ENCODE results near the gene MCM5. TPM values are rescaled to one million over a fixed set of nuclear protein-coding genes. Genes with fewer than 3 reads are reported as not detected.
"Not testable (repeated sequence)": the region's sequence is repeated elsewhere in the genome, so short reads cannot be mapped to it uniquely, and the experiment has no call there.

MCM5 gene
- total RNA-seq, 4 donors from 2014 or later: 19.8 to 25.3 (median 22.4) TPM

- Histone ChIP-seq H3K27ac (no peak overlapping the region), H3K4me1 (no peaks in the 10 kb centered on the region), H3K9me3 (no peaks in the 10 kb centered on the region), H3K4me3 (no peak overlapping the region), H3K36me3 (no peaks in the 10 kb centered on the region), H3K27me3 (no peaks in the 10 kb centered on the region)
- TF ChIP-seq POLR2A (IDR thresholded peaks at IDR 0.05) (no peak), CTCF (IDR thresholded peaks at IDR 0.05) (no peak), EP300 (IDR thresholded peaks at IDR 0.05) (no peak)
- DNase-seq (ENCODE audit: low spot score in 2 of 2): no peak
- WGBS, 2 donors: 93 to 96% methylated on average over 10 of the region's 10 CpGs
Observed at GRCh38 chr22:35456757-35457156, 56.8 kb downstream of the MCM5 start.

- 72 to 80% methylated on average over 9 of the region's 9 CpGs for WGBS, 2 donors
- no peak overlapping the region for H3K4me3 ChIP-seq
- no peak for DNase-seq (ENCODE audit: low spot score in 2 of 2)
- no peaks in the 10 kb centered on the region for H3K4me1 ChIP-seq
- H3K27me3 ChIP-seq: no peaks in the 10 kb centered on the region
- H3K36me3 ChIP-seq: no peaks in the 10 kb centered on the region
- no peak for TF ChIP-seq EP300 (IDR thresholded peaks at IDR 0.05)
- no peak for TF ChIP-seq POLR2A (IDR thresholded peaks at IDR 0.05)
- TF ChIP-seq CTCF (IDR thresholded peaks at IDR 0.05): no peak
- H3K27ac ChIP-seq: no peak overlapping the region
- H3K9me3 ChIP-seq: no peaks in the 10 kb centered on the region
Observed at GRCh38 chr22:35457729-35458546, 58.0 kb downstream of the MCM5 start.

DNA sequence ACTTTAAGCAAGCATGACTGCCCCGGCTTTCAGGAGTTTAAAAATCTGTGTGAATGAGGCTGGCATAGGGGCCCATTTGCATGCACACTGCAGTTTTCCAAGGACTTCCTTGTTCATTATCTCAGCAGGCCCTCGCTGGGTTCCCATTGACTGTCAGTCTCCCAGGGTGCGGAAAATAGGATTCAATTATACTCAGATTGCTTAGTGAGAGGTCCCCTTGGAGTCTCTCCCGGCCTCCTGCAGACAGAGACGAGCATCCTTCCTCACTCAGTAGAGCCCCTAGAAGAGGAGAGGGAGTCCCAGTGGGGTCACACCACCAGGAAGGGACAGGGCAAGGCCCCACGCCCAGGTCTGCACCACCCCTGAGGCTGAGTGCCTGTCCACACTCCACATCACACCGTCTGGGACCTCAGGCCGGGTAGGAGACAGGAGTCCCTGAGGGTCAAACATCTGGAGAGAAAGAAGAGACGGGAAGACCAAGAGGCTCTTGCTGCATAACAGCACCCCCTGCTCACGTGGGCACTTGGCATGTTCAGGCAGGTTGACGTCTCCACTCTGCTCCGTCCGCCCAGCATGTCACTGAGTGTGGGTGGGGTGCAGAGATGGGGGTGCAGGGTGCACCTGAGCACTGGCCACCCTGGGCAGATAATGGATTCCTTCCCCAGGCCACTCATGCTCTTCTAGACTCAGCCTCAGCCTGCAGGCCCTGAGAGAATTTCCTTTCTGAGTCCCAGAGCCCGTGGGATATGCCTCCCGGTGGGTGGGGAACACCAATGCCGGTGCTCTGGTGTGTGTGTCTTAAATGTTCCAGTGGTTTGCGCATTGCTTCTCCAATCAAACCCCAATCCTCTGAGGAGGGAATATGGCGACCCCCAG lies 58.8 kb downstream of the MCM5 start:
- H3K9me3 ChIP-seq: no peaks in the 10 kb centered on the region
- DNase-seq (ENCODE audit: low spot score in 2 of 2): no peak
- TF ChIP-seq CTCF (IDR thresholded peaks at IDR 0.05) (no peak), EP300 (IDR thresholded peaks at IDR 0.05) (no peak), POLR2A (IDR thresholded peaks at IDR 0.05) (no peak)
- no peaks in the 10 kb centered on the region for H3K4me1 ChIP-seq
- 72 to 78% methylated on average over 18 of the region's 18 CpGs for WGBS, 2 donors
- no peak overlapping the region for H3K27ac ChIP-seq
- peaks cover 0 to 5% (median 0%) of the 10 kb centered on the region in 3 donors for H3K36me3 ChIP-seq
- no peaks in the 10 kb centered on the region for H3K27me3 ChIP-seq
- no peak overlapping the region for H3K4me3 ChIP-seq

- H3K4me3 ChIP-seq: no peak overlapping the region
- no peak for TF ChIP-seq EP300 (IDR thresholded peaks at IDR 0.05)
- TF ChIP-seq CTCF (IDR thresholded peaks at IDR 0.05): no peak
- TF ChIP-seq POLR2A (IDR thresholded peaks at IDR 0.05): no peak
- H3K4me1 ChIP-seq: no peaks in the 10 kb centered on the region
- no peaks in the 10 kb centered on the region for H3K27me3 ChIP-seq
- no peaks in the 10 kb centered on the region for H3K9me3 ChIP-seq
- DNase-seq (ENCODE audit: low spot score in 2 of 2): no peak
- 88 to 91% methylated on average over 14 of the region's 14 CpGs for WGBS, 2 donors
- H3K27ac ChIP-seq: no peak overlapping the region
- H3K36me3 ChIP-seq: peaks cover 0 to 7% (median 0%) of the 10 kb centered on the region in 3 donors
Observed at GRCh38 chr22:35459423-35459894, 59.5 kb downstream of the MCM5 start.

DNA sequence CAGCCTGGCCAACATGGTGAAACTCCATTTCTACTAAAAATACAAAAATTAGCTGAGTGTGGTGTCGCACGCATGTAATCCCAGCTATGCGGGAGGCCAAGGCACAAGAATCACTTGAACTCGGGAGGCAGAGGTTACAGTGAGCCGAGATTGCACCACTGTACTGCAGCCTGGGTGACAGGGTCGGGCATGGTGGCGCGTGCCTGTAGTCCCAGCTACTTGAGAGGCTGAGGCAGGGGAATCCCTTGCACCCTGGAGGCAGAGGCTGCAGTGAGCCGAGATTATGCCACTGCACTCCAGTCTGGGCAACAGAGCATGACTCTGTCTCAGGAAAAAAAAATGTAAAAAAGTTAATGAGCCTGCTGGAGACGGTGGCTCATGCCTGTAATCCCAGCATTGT lies 60.0 kb downstream of the MCM5 start:
- H3K4me1 ChIP-seq; H3K27me3 ChIP-seq; DNase-seq (ENCODE audit: low spot score in 2 of 2); H3K9me3 ChIP-seq; H3K36me3 ChIP-seq; H3K27ac ChIP-seq; H3K4me3 ChIP-seq: not testable (repeated sequence)
- 81 to 88% methylated on average over 10 of the region's 10 CpGs for WGBS, 2 donors
